IMR-90 (cell line): Measurements from ENCODE around the gene CYYR1. TPM values are rescaled to one million over a fixed set of nuclear protein-coding genes. Genes with fewer than 3 reads are reported as not detected.

Source experiments
- ATAC-seq: fragments of 200-7000 bp; cut with Tn5 transposase; 2 replicates; pipeline ENCODE4 v1.9.1; 2020; ENCODE audit warnings: low read depth, mild to moderate bottlenecking, moderate library complexity
- BruUV-seq: library from RNA; stranded (reverse); fragments of 400-500 nt; replicated peaks from 2 replicates; lab custom pipeline; 2021; lab: Mats Ljungman, UMichigan
- CTCF ChIA-PET: fragments of 300-600 bp; formaldehyde crosslinking; extraction: SDS; loops from one replicate; lab custom pipeline; 2021; ENCODE audit warnings: antibody characterized with exemption; lab: Yijun Ruan, JAX
- POLR2A ChIA-PET: fragments of 300-600 bp; sonication (Branson Sonifier 250); formaldehyde crosslinking; loops from one replicate; lab custom pipeline; 2022; ENCODE audit warnings: antibody characterized with exemption; ENCODE audit not compliant: unreplicated experiment; lab: Charles Lee
- DNase-seq: peaks from one replicate; pipeline ENCODE4 v3.0.0; 2013
- H2AFZ ChIP-seq: replicated peaks from 2 replicates; pipeline ENCODE3; 2013; ENCODE audit warnings: low read length, mild to moderate bottlenecking; ENCODE audit not compliant: poor library complexity
- H2AK5ac ChIP-seq: 2 replicates; pipeline ENCODE4 v1.6.1; 2013; ENCODE audit warnings: low read depth, low read length, inconsistent platforms
- H2AK9ac ChIP-seq: replicated peaks from 2 replicates; pipeline ENCODE3; 2013; ENCODE audit warnings: mild to moderate bottlenecking, low read depth, low read length, moderate library complexity; ENCODE audit not compliant: poor library complexity
- H2BK120ac ChIP-seq: 2 replicates; pipeline ENCODE4 v1.6.1; 2013; ENCODE audit warnings: low read depth, low read length, inconsistent platforms
- H2BK15ac ChIP-seq: 3 replicates; pipeline ENCODE4 v1.6.1; 2013; ENCODE audit warnings: low read depth, low read length, inconsistent platforms
- H2BK20ac ChIP-seq: 2 replicates; pipeline ENCODE4 v1.6.1; 2013; ENCODE audit warnings: low read depth, mild to moderate bottlenecking, inconsistent platforms, low read length, moderate library complexity
- H2BK5ac ChIP-seq: 2 replicates; pipeline ENCODE4 v1.6.1; 2013; ENCODE audit warnings: mild to moderate bottlenecking, low read depth, low read length, inconsistent platforms; ENCODE audit not compliant: poor library complexity, severe bottlenecking
- H3K14ac ChIP-seq: replicated peaks from 2 replicates; pipeline ENCODE4 v1.6.1; 2013; ENCODE audit warnings: low read depth, low read length, inconsistent platforms
- H3K18ac ChIP-seq: 2 replicates; pipeline ENCODE4 v1.6.1; 2013; ENCODE audit warnings: low read depth, low read length, control low read depth
- H3K23ac ChIP-seq: 2 replicates; pipeline ENCODE4 v1.6.1; 2013; ENCODE audit warnings: low read depth, low read length, inconsistent platforms
- H3K27ac ChIP-seq: 2 replicates; pipeline ENCODE4 v1.5.1; 2013; ENCODE audit warnings: mild to moderate bottlenecking, control low read depth, low read length; ENCODE audit not compliant: insufficient read depth
- H3K27me3 ChIP-seq: 2 replicates; pipeline ENCODE4 v1.6.1; 2013; ENCODE audit warnings: low read length; ENCODE audit not compliant: control insufficient read depth, insufficient read depth
- H3K36me3 ChIP-seq: 2 replicates; pipeline ENCODE4 v1.6.1; 2013; ENCODE audit warnings: low read length, mixed read lengths; ENCODE audit not compliant: control insufficient read depth, insufficient read depth
- H3K4ac ChIP-seq: 2 replicates; pipeline ENCODE4 v1.6.1; 2013; ENCODE audit warnings: low read depth, low read length, inconsistent platforms
- H3K4me1 ChIP-seq: 2 replicates; pipeline ENCODE4 v1.6.1; 2013; ENCODE audit warnings: low read length, mixed read lengths; ENCODE audit not compliant: control insufficient read depth, insufficient read depth
- H3K4me2 ChIP-seq: 2 replicates; pipeline ENCODE4 v1.6.1; 2013; ENCODE audit warnings: low read depth, mild to moderate bottlenecking, control low read depth, low read length, moderate library complexity
- H3K4me3 ChIP-seq: 2 replicates; pipeline ENCODE4 v1.5.1; 2013; ENCODE audit warnings: low read depth, mild to moderate bottlenecking, control low read depth, low read length, moderate library complexity; ENCODE audit not compliant: insufficient read depth
- H3K56ac ChIP-seq: 2 replicates; pipeline ENCODE4 v1.6.1; 2013; ENCODE audit warnings: low read length, inconsistent platforms; ENCODE audit not compliant: insufficient read depth; ENCODE audit errors: extremely low read depth
- H3K79me1 ChIP-seq, 2 experiments: 2 replicates each; pipeline ENCODE4 v1.6.1; 2013; ENCODE audit warnings: low read length in 2 of 2, inconsistent platforms in 1 of 2, low read depth in 1 of 2
- H3K9ac ChIP-seq: 2 replicates; pipeline ENCODE4 v1.6.1; 2013; ENCODE audit warnings: low read depth, low read length, control low read depth
- H3K9me1 ChIP-seq: 2 replicates; pipeline ENCODE4 v1.6.1; 2013; ENCODE audit warnings: low read length, inconsistent platforms; ENCODE audit not compliant: insufficient read depth
- H3K9me3 ChIP-seq: 2 replicates; pipeline ENCODE4 v1.6.1; 2013; ENCODE audit warnings: low read length; ENCODE audit not compliant: control insufficient read depth, insufficient read depth
- H4K20me1 ChIP-seq: 2 replicates; pipeline ENCODE4 v1.6.1; 2013; ENCODE audit warnings: low read length, inconsistent platforms; ENCODE audit not compliant: insufficient read depth
- H4K5ac ChIP-seq: 2 replicates; pipeline ENCODE4 v1.6.1; 2013; ENCODE audit warnings: mild to moderate bottlenecking, low read depth, low read length, control low read depth
- H4K8ac ChIP-seq, 2 experiments: 2 replicates each; pipeline ENCODE4 v1.6.1; 2013; ENCODE audit warnings: low read depth in 2 of 2, low read length in 2 of 2, control low read depth in 1 of 2, inconsistent platforms in 1 of 2
- H4K91ac ChIP-seq: 2 replicates; pipeline ENCODE4 v1.6.1; 2013; ENCODE audit warnings: low read depth, low read length, inconsistent platforms; ENCODE audit not compliant: insufficient read depth
- BHLHE40 ChIP-seq: fragments of 150-350 bp; IDR thresholded peaks from 2 replicates; pipeline ENCODE4 v1.6.1; 2016; ENCODE audit warnings: mild to moderate bottlenecking, low read depth, low read length
- CHD1 ChIP-seq: IDR thresholded peaks from 2 replicates; pipeline ENCODE4 v1.6.1; 2012; ENCODE audit warnings: low read depth, low read length, improper control_type of control experiment
- CTCF ChIP-seq: conservative IDR thresholded peaks from 2 replicates; pipeline ENCODE4 v1.5.1; 2012; ENCODE audit warnings: mild to moderate bottlenecking, low read depth, low read length, improper control_type of control experiment
- ELK1 ChIP-seq: fragments of 150-350 bp; IDR thresholded peaks from 2 replicates; pipeline ENCODE4 v1.6.1; 2016; ENCODE audit warnings: low read depth, mild to moderate bottlenecking, low read length, moderate library complexity, borderline replicate concordance
- NFE2L2 ChIP-seq: fragments of 150-350 bp; IDR thresholded peaks from 2 replicates; pipeline ENCODE4 v1.6.1; 2016; ENCODE audit warnings: low read depth, mild to moderate bottlenecking, low read length
- POLR2A ChIP-seq: IDR thresholded peaks from 2 replicates; pipeline ENCODE4 v1.6.1; 2012; ENCODE audit warnings: mild to moderate bottlenecking, low read depth, low read length
- RCOR1 ChIP-seq: IDR thresholded peaks from 2 replicates; pipeline ENCODE4 v1.6.1; 2012; ENCODE audit warnings: mild to moderate bottlenecking, low read length, improper control_type of control experiment; ENCODE audit not compliant: insufficient replicate concordance
- SMC3 ChIP-seq: fragments of 150-350 bp; IDR thresholded peaks from 2 replicates; pipeline ENCODE4 v1.6.1; 2016; ENCODE audit warnings: low read depth, mild to moderate bottlenecking, antibody characterized with exemption, low read length, moderate library complexity
- WGBS, 2 experiments: methylation state at CpG; one replicate each; pipeline versions ENCODE4 v1.1.5 to v1.1.7; 2013; ENCODE audit warnings: missing lambda C conversion rate in 2 of 2; ENCODE audit not compliant: insufficient read length in 1 of 2; ENCODE audit errors: extremely low coverage in 2 of 2; 5-methylcytosine and 5-hydroxymethylcytosine counted together
- dilution Hi-C: fragments of 300-500 bp; cut with HindIII; formaldehyde crosslinking; loops from one replicate; pipeline ENCODE4 v1.14.3; 2018; ENCODE audit warnings: low sequenced_read_pairs; ENCODE audit not compliant: unreplicated experiment
- in situ Hi-C: fragments of 300-500 bp; cut with MboI; formaldehyde crosslinking; loops from 3 replicates; pipeline ENCODE4 v1.14.3; 2019; ENCODE audit warnings: low sequenced_read_pairs, inconsistent platforms, mixed read lengths
- intact Hi-C: fragments of 100-400 bp; cut with micrococcal nuclease; formaldehyde crosslinking; loops from 2 replicates; pipeline ENCODE4 v1.10.0; 2022
- polyA plus RNA-seq, 3 experiments: library from polyadenylated mRNA; depleted of rRNA; stranded (reverse); fragments of >200 nt; gene quantifications; 2 replicates each; pipeline ENCODE4 v1.2.3, GENCODE V29; 2012; ENCODE audit warnings: low replicate concordance in 1 of 3
- total RNA-seq: library from RNA; depleted of rRNA; stranded (reverse); fragments of >200 nt; gene quantifications from 2 replicates; pipeline ENCODE4 v1.2.3, GENCODE V29; 2012

The CYYR1 gene
- total and polyA plus RNA-seq, 2 of the 4 experiments (the other 2 are of a cell fraction) = not detected

DNA sequence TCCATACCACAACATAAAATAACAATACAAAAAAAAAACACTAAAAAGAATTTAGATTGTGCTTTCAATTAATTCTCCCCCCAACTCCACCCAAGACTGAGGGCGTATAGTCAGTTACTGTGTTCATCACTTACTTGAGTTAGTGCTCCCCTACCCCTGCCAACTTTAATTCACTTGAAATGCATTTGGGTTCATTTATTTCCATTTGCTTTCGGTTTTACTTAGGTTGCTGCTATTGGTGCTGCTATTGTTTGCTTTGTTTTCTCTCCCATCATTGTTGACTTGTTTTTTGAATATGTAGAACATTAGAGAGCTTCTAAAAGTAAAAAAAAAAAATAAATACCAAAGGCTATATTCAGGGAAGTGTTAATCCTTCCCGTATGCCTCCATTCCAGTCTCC lies 10.7 kb upstream of the CYYR1 start:
- no peak overlapping the region for H3K9ac ChIP-seq
- no peak overlapping the region for H3K23ac ChIP-seq
- no peak overlapping the region for H2BK20ac ChIP-seq
- no peak overlapping the region for H2AK9ac ChIP-seq
- no peaks in the 10 kb centered on the region for H3K9me3 ChIP-seq
- WGBS, 2 experiments = no CpG with 5 or more reads among the region's 3 CpGs
- H2BK15ac ChIP-seq = no peak overlapping the region
- H3K14ac ChIP-seq = no peak overlapping the region
- H4K8ac ChIP-seq = no peak overlapping the region
- H3K4ac ChIP-seq = no peak overlapping the region
- ChIA-PET CTCF (interaction anchor here (0.7 kb wide), 1 partner anchor 615 kb away, joined by 4 read pairs; no protein-coding TSS in a partner anchor), POLR2A (interaction anchor here (0.6 kb wide), 1 partner anchor 1595 kb away, joined by 3 read pairs; no protein-coding TSS in a partner anchor)
- no peak overlapping the region for H3K4me2 ChIP-seq
- H3K18ac ChIP-seq = no peak overlapping the region
- no peak for ATAC-seq
- H2AK5ac ChIP-seq = no peak overlapping the region
- no peaks in the 10 kb centered on the region for H3K79me1 ChIP-seq
- no peaks in the 10 kb centered on the region for H3K9me1 ChIP-seq
- no peaks in the 10 kb centered on the region for H3K36me3 ChIP-seq
- no peak overlapping the region for H3K27ac ChIP-seq
- H4K5ac ChIP-seq = no peak overlapping the region
- intact Hi-C loops = no loop called here
- TF ChIP-seq RCOR1 (no peak), CTCF (no peak), CHD1 (no peak), ELK1 (no peak), BHLHE40 (no peak), SMC3 (no peak), NFE2L2 (no peak), POLR2A (no peak)
- H4K20me1 ChIP-seq = no peaks in the 10 kb centered on the region
- dilution Hi-C loops = no loop called here
- DNase-seq = no peak
- H3K4me3 ChIP-seq = no peak overlapping the region
- H2BK120ac ChIP-seq = no peak overlapping the region
- no peaks in the 10 kb centered on the region for H3K27me3 ChIP-seq
- in situ Hi-C loops = no loop called here
- no peaks in the 10 kb centered on the region for H3K4me1 ChIP-seq
- no TSS peak for BruUV-seq
- H4K91ac ChIP-seq = no peak overlapping the region
- no peak overlapping the region for H2BK5ac ChIP-seq
- no peak overlapping the region for H3K56ac ChIP-seq
- no peak overlapping the region for H2AFZ ChIP-seq
